HCT116 (cell line): ENCODE measurements around the gene ATOX1.

Experiments used
- EZH2phosphoT487 ChIP-seq: fragments of 200-600 bp; IDR thresholded peaks from 2 replicates; pipeline ENCODE4 v1.6.1; 2018; ENCODE audit warnings: antibody characterized with exemption, borderline replicate concordance
- JUND ChIP-seq: IDR thresholded peaks from 2 replicates; pipeline ENCODE4 v1.6.1; 2012
- POLR2A ChIP-seq: IDR thresholded peaks from 2 replicates; pipeline ENCODE4 v1.7.0; 2011; ENCODE audit warnings: borderline replicate concordance; ENCODE audit not compliant: insufficient read depth, insufficient read length; ENCODE audit errors: extremely low read depth
- TF ChIP-seq, protein P1 (sequence below): IDR thresholded peaks from 2 replicates; pipeline ENCODE4 v1.6.1; 2012; ENCODE audit warnings: low read depth
- TF ChIP-seq, protein P2 (sequence below): IDR thresholded peaks from 2 replicates; pipeline ENCODE4 v1.6.1; 2012
- TF ChIP-seq, protein P3 (sequence below): IDR thresholded peaks from 2 replicates; pipeline ENCODE4 v1.6.1; 2011; ENCODE audit warnings: mild to moderate bottlenecking, low read length, moderate library complexity; ENCODE audit not compliant: insufficient replicate concordance; ENCODE audit errors: extremely low read depth

DNA sequence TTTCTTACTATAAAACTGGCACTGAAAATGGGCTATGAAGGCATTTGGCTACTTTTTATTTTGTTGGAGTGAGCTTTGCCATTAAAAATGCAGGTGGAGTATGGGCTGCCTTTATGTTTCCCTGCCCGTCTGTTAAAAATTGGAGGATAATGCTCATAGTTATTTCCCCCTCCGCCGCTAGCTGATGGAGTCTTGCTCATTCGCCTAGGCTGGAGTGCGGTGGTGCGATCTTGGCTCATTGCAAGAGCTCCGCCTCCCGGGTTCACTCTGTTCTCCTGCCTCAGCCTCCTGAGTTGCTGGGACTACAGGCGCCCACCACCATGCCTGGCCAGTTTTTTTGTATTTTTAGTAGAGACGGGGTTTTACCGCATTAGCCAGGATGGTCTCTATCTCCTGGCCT lies 21.9 kb upstream of the ATOX1 start:
- TF ChIP-seq POLR2A (no peak), JUND (no peak), EZH2phosphoT487 (no peak)
- TF ChIP-seq, protein P1, sequence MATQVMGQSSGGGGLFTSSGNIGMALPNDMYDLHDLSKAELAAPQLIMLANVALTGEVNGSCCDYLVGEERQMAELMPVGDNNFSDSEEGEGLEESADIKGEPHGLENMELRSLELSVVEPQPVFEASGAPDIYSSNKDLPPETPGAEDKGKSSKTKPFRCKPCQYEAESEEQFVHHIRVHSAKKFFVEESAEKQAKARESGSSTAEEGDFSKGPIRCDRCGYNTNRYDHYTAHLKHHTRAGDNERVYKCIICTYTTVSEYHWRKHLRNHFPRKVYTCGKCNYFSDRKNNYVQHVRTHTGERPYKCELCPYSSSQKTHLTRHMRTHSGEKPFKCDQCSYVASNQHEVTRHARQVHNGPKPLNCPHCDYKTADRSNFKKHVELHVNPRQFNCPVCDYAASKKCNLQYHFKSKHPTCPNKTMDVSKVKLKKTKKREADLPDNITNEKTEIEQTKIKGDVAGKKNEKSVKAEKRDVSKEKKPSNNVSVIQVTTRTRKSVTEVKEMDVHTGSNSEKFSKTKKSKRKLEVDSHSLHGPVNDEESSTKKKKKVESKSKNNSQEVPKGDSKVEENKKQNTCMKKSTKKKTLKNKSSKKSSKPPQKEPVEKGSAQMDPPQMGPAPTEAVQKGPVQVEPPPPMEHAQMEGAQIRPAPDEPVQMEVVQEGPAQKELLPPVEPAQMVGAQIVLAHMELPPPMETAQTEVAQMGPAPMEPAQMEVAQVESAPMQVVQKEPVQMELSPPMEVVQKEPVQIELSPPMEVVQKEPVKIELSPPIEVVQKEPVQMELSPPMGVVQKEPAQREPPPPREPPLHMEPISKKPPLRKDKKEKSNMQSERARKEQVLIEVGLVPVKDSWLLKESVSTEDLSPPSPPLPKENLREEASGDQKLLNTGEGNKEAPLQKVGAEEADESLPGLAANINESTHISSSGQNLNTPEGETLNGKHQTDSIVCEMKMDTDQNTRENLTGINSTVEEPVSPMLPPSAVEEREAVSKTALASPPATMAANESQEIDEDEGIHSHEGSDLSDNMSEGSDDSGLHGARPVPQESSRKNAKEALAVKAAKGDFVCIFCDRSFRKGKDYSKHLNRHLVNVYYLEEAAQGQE: no peak
- TF ChIP-seq, protein P2, sequence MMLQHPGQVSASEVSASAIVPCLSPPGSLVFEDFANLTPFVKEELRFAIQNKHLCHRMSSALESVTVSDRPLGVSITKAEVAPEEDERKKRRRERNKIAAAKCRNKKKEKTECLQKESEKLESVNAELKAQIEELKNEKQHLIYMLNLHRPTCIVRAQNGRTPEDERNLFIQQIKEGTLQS: no peak
- TF ChIP-seq, protein P3, sequence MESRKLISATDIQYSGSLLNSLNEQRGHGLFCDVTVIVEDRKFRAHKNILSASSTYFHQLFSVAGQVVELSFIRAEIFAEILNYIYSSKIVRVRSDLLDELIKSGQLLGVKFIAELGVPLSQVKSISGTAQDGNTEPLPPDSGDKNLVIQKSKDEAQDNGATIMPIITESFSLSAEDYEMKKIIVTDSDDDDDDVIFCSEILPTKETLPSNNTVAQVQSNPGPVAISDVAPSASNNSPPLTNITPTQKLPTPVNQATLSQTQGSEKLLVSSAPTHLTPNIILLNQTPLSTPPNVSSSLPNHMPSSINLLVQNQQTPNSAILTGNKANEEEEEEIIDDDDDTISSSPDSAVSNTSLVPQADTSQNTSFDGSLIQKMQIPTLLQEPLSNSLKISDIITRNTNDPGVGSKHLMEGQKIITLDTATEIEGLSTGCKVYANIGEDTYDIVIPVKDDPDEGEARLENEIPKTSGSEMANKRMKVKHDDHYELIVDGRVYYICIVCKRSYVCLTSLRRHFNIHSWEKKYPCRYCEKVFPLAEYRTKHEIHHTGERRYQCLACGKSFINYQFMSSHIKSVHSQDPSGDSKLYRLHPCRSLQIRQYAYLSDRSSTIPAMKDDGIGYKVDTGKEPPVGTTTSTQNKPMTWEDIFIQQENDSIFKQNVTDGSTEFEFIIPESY: no peak
